Transverse colon (tissue), 4 donors: ENCODE data around the gene ATF2. TPM values are rescaled to one million over a fixed set of nuclear protein-coding genes. Genes with fewer than 3 reads are reported as not detected.

Experiments
- DNase-seq: peaks from one replicate; pipeline ENCODE4 v3.0.0-alpha.2; 2019
- H3K27ac ChIP-seq, 4 donors: fragments of 200-600 bp; sonication (generic); 2 replicates each; pipeline ENCODE4 v1.5.1; 2016 to 2018; ENCODE audit warnings: inconsistent platforms in 4 of 4
- H3K27me3 ChIP-seq: fragments of 200-600 bp; sonication (generic); 2 replicates; pipeline ENCODE4 v1.5.1; 2017; ENCODE audit warnings: inconsistent platforms
- H3K36me3 ChIP-seq, 4 donors: fragments of 200-600 bp; sonication (generic); 2 replicates each; pipeline ENCODE4 v1.5.1; 2017 to 2019; ENCODE audit warnings: inconsistent platforms in 4 of 4
- H3K4me1 ChIP-seq, 4 donors: fragments of 200-600 bp; sonication (generic); 2 replicates each; pipeline ENCODE4 v1.5.1; 2017 to 2020; ENCODE audit warnings: inconsistent platforms in 4 of 4
- H3K4me3 ChIP-seq, 4 donors: fragments of 200-600 bp; sonication (generic); 1 replicate in 1 of 4; 2 replicates in 3 of 4; pipeline versions ENCODE4 v1.5.1 to v1.6.1; 2017 to 2019; ENCODE audit warnings: inconsistent platforms in 4 of 4
- H3K9me3 ChIP-seq, 2 donors: fragments of 200-600 bp; sonication (generic); 2 replicates each; pipeline ENCODE4 v1.5.1; 2017 to 2019; ENCODE audit warnings: inconsistent platforms in 2 of 2
- CTCF ChIP-seq, 5 experiments: fragments of 200-600 bp in 3 of 5; fragments of 450-650 bp in 2 of 5; sonication (generic) in 3 of 5; IDR thresholded peaks; 1 replicate in 2 of 5; 2 replicates in 3 of 5; pipeline ENCODE4 v1.5.1; 2016 to 2017; ENCODE audit warnings: antibody characterized with exemption in 5 of 5, inconsistent platforms in 3 of 5, mild to moderate bottlenecking in 2 of 5, moderate library complexity in 1 of 5
- EP300 ChIP-seq: sonication (generic); formaldehyde crosslinking; IDR thresholded peaks from one replicate; pipeline ENCODE4 v1.6.1; 2017; ENCODE audit warnings: antibody characterized with exemption, low read depth
- POLR2A ChIP-seq: fragments of 450-650 bp; IDR thresholded peaks from one replicate; pipeline ENCODE4 v1.6.1; 2016; ENCODE audit warnings: antibody characterized with exemption, mild to moderate bottlenecking, moderate library complexity
- POLR2AphosphoS5 ChIP-seq, 3 donors: sonication (generic); formaldehyde crosslinking; IDR thresholded peaks; one replicate each; pipeline ENCODE4 v1.6.1; 2016; ENCODE audit warnings: antibody characterized with exemption in 3 of 3
- WGBS, 2 donors: methylation state at CpG; one replicate each; pipeline ENCODE4 v1.1.5; 2018; ENCODE audit warnings: low coverage in 1 of 2; 5-methylcytosine and 5-hydroxymethylcytosine counted together
- in situ Hi-C, 4 donors: fragments of 200-750 bp; cut with MboI; loops; one replicate each; pipeline versions ENCODE4 v1.15.0 to v1.15.1; 2017; ENCODE audit warnings: low sequenced_read_pairs in 3 of 4, low pct_ligation_motif_present in 1 of 4, low pct_unique_long_range_greater_than_20kb in 1 of 4
- intact Hi-C: fragments of 100-400 bp; cut with DNase I; formaldehyde crosslinking; loops from one replicate; pipeline ENCODE4 v1.15.1; 2023; ENCODE audit warnings: low total_unique reads
- total RNA-seq, 4 donors: library from RNA; depleted of rRNA; stranded (reverse); fragments of >200 nt; gene quantifications; one replicate each; pipeline ENCODE4 v1.1.0, GENCODE V29; 2016

Gene ATF2
- total RNA-seq, 4 donors from 2014 or later, result 20.2 to 52.9 (median 30.0) TPM

GRCh38 chr2:175066411-175066810 lies 101.6 kb downstream of the ATF2 start:
- H3K4me1 ChIP-seq, result no peaks in the 10 kb centered on the region
- no peaks in the 10 kb centered on the region for H3K27me3 ChIP-seq
- 92 to 96% methylated on average over 4 of the region's 4 CpGs for WGBS, 2 donors
- in situ Hi-C loops, result no loop called here
- DNase-seq, result no peak
- H3K4me3 ChIP-seq, result no peak overlapping the region
- intact Hi-C loops, result no loop called here
- H3K36me3 ChIP-seq, result no peaks in the 10 kb centered on the region
- H3K9me3 ChIP-seq, result no peaks in the 10 kb centered on the region
- no peak for TF ChIP-seq CTCF (IDR thresholded peaks at IDR 0.05)
- TF ChIP-seq POLR2A, result no peak
- no peak for TF ChIP-seq EP300
- TF ChIP-seq POLR2AphosphoS5 (IDR thresholded peaks at IDR 0.05), result no peak
- H3K27ac ChIP-seq, result no peak overlapping the region

DNA sequence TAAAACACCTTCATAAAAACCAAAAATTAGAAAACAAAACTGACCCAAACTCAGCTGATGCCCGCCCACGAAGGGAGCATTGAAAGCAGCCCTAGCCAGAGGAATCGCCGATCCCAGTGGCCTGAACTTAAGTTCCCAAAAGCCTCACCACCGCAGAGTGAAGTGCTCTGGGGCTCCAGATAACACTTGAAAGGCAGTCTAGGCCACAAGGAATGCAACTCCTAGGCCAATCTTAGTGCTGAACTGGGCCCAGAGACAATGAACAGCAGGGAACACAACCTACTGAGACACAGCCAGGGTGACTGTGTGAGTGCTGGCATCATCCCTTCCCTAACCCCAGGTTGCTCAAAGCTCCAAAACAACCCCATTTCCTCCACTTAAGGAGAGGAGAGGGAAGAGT lies 103.2 kb downstream of the ATF2 start:
- intact Hi-C loops (no loop called here), in situ Hi-C loops (no loop called here)
- H3K27ac ChIP-seq, result no peak overlapping the region
- H3K9me3 ChIP-seq, result no peaks in the 10 kb centered on the region
- H3K27me3 ChIP-seq, result no peaks in the 10 kb centered on the region
- no peak for DNase-seq
- no peaks in the 10 kb centered on the region for H3K4me1 ChIP-seq
- H3K4me3 ChIP-seq, result no peak overlapping the region
- TF ChIP-seq CTCF (IDR thresholded peaks at IDR 0.05), result no peak
- TF ChIP-seq EP300, result no peak
- TF ChIP-seq POLR2AphosphoS5 (IDR thresholded peaks at IDR 0.05), result no peak
- TF ChIP-seq POLR2A, result no peak
- WGBS, 2 donors, result 97 to 100% methylated on average over 1 to 5 of the region's 5 CpGs
- no peaks in the 10 kb centered on the region for H3K36me3 ChIP-seq

DNA sequence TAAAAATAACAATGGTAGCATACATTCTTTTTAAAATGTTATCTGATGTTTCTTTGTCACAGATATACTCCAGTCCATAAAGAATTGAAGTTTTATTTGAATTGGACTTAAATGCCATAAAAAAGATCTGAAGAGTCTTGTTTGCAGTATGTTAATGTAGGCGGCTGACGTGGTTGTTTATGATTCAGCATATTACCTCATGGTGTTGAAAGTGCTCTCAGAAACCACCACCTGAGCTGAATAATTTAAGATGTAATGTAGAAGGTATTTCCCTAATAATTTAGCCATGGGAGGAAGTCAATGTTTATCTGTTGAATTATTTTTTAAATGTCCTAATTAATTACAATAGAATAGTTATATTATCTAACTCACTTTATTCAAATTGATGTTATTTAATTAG lies 104.3 kb downstream of the ATF2 start:
- in situ Hi-C loops (no loop called here), intact Hi-C loops (no loop called here)

DNA sequence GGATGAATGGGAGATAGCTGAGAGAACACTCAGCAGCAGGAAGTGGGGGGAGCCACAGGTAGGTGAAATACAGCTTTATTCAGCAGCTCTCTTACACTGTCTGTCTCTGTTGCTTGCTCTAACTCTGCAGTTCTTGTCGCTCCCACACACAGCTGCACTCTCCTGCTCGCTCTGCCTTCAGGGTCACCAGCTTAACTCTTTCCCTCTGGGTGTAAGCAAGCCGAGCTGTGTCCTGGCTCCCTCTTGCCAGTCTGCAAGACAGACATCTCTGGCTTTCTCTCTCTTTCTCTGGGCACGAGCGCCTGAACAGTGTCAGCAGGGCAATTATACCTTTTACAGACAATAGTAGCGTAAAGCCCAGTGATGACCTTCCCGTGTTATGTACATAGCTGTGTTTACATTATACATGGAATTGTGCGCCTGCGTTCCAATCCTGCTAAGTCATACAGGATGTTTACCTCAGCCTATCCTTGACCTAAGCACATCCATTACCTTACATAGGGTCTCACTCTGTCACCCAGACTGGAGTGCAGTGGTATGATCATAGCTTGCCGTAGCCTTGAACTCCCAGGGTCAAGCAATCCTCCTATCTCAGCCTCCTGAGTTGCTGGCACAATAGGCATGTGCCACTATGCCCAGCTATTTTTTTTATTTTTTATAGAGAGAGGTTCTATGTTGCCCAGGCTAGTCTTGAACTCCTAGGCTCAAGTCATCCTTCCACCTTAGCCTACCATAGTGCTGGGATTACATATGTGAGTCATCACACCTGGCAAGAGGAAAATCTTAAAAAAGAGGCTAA lies 105.0 kb downstream of the ATF2 start:
- Histone ChIP-seq H3K4me3 (no peak overlapping the region), H3K36me3 (no peaks in the 10 kb centered on the region), H3K9me3 (no peaks in the 10 kb centered on the region), H3K27ac (no peak overlapping the region), H3K4me1 (no peaks in the 10 kb centered on the region), H3K27me3 (no peaks in the 10 kb centered on the region)
- DNase-seq, result no peak
- intact Hi-C loops, result no loop called here
- WGBS, 2 donors, result 91 to 100% methylated on average over 2 to 10 of the region's 10 CpGs
- in situ Hi-C loops, result no loop called here
- no peak for TF ChIP-seq CTCF (IDR thresholded peaks at IDR 0.05)
- no peak for TF ChIP-seq POLR2A
- TF ChIP-seq POLR2AphosphoS5 (IDR thresholded peaks at IDR 0.05), result no peak
- TF ChIP-seq EP300, result no peak

More for the DNA sequence above, 104.3 kb downstream of the ATF2 start:
- Histone ChIP-seq H3K4me1 (no peaks in the 10 kb centered on the region), H3K4me3 (no peak overlapping the region), H3K27ac (no peak overlapping the region), H3K9me3 (no peaks in the 10 kb centered on the region), H3K27me3 (no peaks in the 10 kb centered on the region), H3K36me3 (no peaks in the 10 kb centered on the region)
- no peak for DNase-seq
- no peak for TF ChIP-seq POLR2A
- WGBS, 2 donors, result 70 to 100% methylated on average over 2 of the region's 2 CpGs
